ENCODE data around the gene UGT1A3.

DNA sequence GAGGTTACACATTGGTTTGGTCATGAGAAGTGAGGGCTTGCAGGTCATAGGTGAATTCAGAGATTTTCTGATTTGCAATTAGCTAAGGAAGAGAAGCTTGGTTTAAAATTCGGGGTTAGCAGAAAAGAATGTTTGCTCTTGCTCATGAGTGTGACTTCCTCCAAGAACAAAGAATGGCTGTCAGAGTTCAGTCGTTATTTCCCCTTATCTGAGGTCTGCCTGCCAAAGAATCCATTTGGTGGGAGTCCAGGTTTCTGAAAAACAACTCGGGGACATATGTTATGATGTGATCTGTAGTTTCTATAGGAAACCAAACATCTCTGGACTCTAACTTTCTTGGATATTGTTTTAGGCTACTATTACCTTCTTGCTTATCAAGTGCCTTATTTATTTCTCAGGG is 39.3 kb upstream of the UGT1A3 start:
- TF ChIP-seq, protein P1, sequence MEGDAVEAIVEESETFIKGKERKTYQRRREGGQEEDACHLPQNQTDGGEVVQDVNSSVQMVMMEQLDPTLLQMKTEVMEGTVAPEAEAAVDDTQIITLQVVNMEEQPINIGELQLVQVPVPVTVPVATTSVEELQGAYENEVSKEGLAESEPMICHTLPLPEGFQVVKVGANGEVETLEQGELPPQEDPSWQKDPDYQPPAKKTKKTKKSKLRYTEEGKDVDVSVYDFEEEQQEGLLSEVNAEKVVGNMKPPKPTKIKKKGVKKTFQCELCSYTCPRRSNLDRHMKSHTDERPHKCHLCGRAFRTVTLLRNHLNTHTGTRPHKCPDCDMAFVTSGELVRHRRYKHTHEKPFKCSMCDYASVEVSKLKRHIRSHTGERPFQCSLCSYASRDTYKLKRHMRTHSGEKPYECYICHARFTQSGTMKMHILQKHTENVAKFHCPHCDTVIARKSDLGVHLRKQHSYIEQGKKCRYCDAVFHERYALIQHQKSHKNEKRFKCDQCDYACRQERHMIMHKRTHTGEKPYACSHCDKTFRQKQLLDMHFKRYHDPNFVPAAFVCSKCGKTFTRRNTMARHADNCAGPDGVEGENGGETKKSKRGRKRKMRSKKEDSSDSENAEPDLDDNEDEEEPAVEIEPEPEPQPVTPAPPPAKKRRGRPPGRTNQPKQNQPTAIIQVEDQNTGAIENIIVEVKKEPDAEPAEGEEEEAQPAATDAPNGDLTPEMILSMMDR (IDR thresholded peaks at IDR 0.05), result no peak
- TF ChIP-seq POLR2A (IDR thresholded peaks at IDR 0.05), result no peak

Measured in thyroid gland (tissue), 4 donors.